MCF 10A (cell line): ENCODE measurements around the gene OBSCN. TPM values are rescaled to one million over a fixed set of nuclear protein-coding genes. Genes with fewer than 3 reads are reported as not detected.

Experiments used
- BruUV-seq: library from RNA; stranded (reverse); fragments of 400-500 nt; replicated peaks from 2 replicates; lab custom pipeline; 2021; lab: Mats Ljungman, UMichigan
- CTCF ChIA-PET: fragments of 300-600 bp; sonication (Branson Sonifier 250); formaldehyde crosslinking; extraction: SDS; loops from one replicate; lab custom pipeline; 2021; ENCODE audit warnings: antibody characterized with exemption, inconsistent platforms; lab: Yijun Ruan, JAX
- POLR2A ChIA-PET: fragments of 300-600, 350-650 bp; sonication (Branson Sonifier 250); formaldehyde crosslinking; extraction: SDS; loops from one replicate; lab custom pipeline; 2020; ENCODE audit warnings: antibody characterized with exemption, inconsistent platforms; lab: Yijun Ruan, JAX
- DNase-seq: peaks from one replicate; pipeline ENCODE4 v3.0.0-alpha.2; 2018; ENCODE audit not compliant: unreplicated experiment
- H3K27ac Mint-ChIP-seq: one replicate; pipeline ENCODE4 v1.8.0; 2022; ENCODE audit warnings: mild to moderate bottlenecking, low read depth, mixed read lengths; ENCODE audit not compliant: unreplicated experiment
- H3K27me3 Mint-ChIP-seq: one replicate; pipeline ENCODE4 v1.8.0; 2022; ENCODE audit warnings: mixed read lengths; ENCODE audit not compliant: insufficient read depth, unreplicated experiment
- H3K36me3 Mint-ChIP-seq: one replicate; pipeline ENCODE4 v1.8.0; 2022; ENCODE audit warnings: mild to moderate bottlenecking, moderate library complexity, mixed read lengths; ENCODE audit not compliant: insufficient read depth, unreplicated experiment
- H3K4me1 Mint-ChIP-seq: one replicate; pipeline ENCODE4 v1.8.0; 2022; ENCODE audit warnings: mixed read lengths; ENCODE audit not compliant: insufficient read depth, unreplicated experiment
- H3K4me3 Mint-ChIP-seq: one replicate; pipeline ENCODE4 v1.8.0; 2022; ENCODE audit warnings: mild to moderate bottlenecking, moderate library complexity, mixed read lengths; ENCODE audit not compliant: unreplicated experiment
- H3K9me3 Mint-ChIP-seq: one replicate; pipeline ENCODE4 v1.8.0; 2022; ENCODE audit warnings: mixed read lengths; ENCODE audit not compliant: unreplicated experiment
- intact Hi-C: fragments of 100-400 bp; cut with micrococcal nuclease; formaldehyde crosslinking; loops from 2 replicates; pipeline ENCODE4 v1.14.1; 2022
- total RNA-seq: library from RNA; stranded (reverse); gene quantifications from 2 replicates; pipeline ENCODE4 v1.2.3, GENCODE V29; 2022
- TF ChIP-seq, protein P1 (sequence below): fragments of 200-600 bp; IDR thresholded peaks from one replicate; pipeline ENCODE4 v1.8.0; 2022; ENCODE audit warnings: antibody characterized with exemption, mild to moderate bottlenecking; ENCODE audit not compliant: unreplicated experiment

The OBSCN gene
- total RNA-seq, 1 experiment from 2014 or later, result 22.6 TPM

DNA sequence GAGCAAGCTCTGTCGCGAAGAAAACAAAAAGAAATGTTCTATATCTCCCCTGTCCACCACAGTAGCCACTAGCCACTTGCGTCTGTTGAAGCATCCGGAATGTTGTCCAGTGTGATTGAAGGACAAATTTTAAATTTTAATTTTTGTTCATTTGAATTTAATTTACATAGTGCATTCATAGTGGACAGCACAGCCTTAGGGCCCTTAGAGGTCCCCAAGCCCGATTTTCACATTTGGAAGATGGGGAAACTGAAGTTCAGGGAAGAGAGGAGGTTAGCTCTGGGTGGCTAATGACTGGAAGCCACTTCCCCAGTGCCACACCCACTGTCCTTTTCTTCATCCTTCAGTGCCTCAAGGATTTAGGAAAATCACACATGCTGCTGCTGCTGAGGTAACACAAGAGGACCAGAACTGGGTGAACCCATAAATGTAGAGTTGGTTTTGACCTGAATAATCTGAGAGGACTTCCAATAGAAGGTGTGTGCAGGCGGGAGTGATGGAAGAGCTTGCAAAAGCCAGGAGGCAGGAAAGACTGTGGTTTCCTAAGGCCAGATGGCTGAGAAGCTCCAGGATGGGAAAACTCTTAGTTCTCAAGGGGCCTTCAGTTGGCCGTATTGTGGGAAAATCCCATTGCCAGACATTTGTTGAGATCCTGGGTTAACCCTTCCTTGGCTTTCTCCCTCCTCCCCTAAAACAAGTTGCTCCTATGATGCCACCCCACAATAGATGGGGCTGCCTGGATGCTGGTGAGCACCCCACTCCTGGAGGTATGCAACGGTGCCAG, 149.2 kb downstream of the OBSCN start:
- BruUV-seq, result no TSS peak
- POLR2A ChIA-PET, result no interaction called here
- TF ChIP-seq, protein P1, sequence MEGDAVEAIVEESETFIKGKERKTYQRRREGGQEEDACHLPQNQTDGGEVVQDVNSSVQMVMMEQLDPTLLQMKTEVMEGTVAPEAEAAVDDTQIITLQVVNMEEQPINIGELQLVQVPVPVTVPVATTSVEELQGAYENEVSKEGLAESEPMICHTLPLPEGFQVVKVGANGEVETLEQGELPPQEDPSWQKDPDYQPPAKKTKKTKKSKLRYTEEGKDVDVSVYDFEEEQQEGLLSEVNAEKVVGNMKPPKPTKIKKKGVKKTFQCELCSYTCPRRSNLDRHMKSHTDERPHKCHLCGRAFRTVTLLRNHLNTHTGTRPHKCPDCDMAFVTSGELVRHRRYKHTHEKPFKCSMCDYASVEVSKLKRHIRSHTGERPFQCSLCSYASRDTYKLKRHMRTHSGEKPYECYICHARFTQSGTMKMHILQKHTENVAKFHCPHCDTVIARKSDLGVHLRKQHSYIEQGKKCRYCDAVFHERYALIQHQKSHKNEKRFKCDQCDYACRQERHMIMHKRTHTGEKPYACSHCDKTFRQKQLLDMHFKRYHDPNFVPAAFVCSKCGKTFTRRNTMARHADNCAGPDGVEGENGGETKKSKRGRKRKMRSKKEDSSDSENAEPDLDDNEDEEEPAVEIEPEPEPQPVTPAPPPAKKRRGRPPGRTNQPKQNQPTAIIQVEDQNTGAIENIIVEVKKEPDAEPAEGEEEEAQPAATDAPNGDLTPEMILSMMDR, result no peak
- H3K27ac Mint-ChIP-seq, result no peak overlapping the region
- DNase-seq, result no peak
- no peak overlapping the region for H3K4me3 Mint-ChIP-seq
- H3K27me3 Mint-ChIP-seq, result no peaks in the 10 kb centered on the region
- no peaks in the 10 kb centered on the region for H3K9me3 Mint-ChIP-seq
- CTCF ChIA-PET, result interaction anchor here (1.0 kb wide), 1 partner anchor 33 kb away, joined by 4 read pairs; no protein-coding TSS in a partner anchor
- H3K36me3 Mint-ChIP-seq, result no peaks in the 10 kb centered on the region
- intact Hi-C loops, result no loop called here
- no peaks in the 10 kb centered on the region for H3K4me1 Mint-ChIP-seq

DNA sequence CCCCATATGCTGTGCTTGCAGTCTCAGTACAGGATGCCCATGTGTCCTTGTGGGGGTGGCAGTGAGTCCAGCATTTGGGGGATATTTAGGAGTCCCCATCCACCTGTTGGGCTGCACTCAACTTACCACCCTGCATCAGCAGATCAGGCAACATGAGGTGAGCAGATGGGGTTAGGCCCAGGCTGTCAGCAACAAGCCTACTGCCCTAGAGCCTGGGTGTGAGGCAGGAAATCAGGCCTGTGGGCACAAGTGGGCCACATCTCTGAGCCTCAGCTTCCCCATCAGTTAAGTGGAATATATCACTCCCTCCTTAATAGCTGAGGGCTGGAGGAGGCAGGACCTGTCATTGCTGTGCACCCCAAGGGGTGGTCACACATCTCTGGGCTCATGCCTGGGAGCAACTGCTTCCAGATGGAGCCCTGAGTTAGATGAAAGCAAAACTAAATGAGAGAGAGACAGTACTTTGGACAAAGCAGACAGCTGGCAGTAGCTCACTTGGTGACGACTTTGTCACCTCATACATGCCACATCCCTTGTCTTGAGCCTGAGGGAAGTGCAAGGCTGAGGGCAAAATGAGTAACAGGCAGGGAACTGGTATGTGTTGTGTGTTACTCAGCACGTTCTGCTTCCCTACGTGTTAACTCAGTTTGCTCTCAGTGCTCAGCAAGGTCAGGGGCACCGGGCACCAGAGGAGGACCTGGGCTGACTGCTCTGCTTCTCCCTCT, 150.4 kb downstream of the OBSCN start:
- no peak for DNase-seq
- TF ChIP-seq, protein P1, result no peak
- BruUV-seq, result no TSS peak
- Mint-ChIP-seq H3K27me3 (no peaks in the 10 kb centered on the region), H3K27ac (no peak overlapping the region), H3K36me3 (no peaks in the 10 kb centered on the region), H3K9me3 (no peaks in the 10 kb centered on the region), H3K4me3 (no peak overlapping the region), H3K4me1 (no peaks in the 10 kb centered on the region)
- ChIA-PET CTCF (no interaction called here), POLR2A (interaction anchor here (0.7 kb wide), 1 partner anchor 180 kb away, joined by 3 read pairs; no protein-coding TSS in a partner anchor)
- intact Hi-C loops, result no loop called here

DNA sequence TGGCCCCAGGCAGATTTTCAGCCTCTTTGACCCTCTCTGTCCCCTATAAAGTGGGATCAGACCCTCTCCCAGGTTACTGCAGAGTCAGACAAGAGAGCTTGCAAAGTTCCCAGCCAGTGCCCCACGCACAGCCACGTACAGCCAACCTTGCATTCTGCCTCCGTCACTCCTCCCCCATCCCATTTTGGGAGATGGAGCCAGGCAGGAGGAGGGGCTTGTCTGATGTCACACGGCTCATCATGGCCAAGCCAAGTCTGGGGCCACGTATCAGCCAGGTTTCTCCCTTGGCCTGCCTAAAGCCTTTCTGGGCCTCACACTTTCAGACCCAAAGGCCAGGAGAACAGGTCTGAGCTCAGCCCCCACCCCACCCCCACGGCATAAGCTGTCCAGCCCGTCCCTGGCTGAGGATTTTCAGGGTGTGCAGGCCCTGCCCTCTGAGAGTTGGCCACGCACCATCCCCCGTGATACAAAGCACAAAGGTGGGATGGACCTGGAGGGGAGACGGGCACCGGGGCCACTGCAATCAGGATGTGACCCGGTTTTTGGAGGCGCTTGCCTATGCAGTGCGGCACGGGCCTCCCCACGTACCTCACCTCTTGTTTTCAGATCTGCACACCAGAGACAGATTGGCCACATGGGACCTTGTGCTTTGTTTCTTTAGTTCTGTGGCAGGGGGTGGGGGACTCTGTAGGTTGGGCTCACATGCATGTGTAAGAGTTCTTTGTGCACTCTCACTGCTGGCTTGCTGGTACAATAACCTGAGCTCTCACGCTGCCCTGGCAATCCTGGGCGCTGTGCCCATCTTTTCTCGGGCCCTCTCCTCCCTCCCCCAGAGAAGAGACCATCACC, 151.1 kb downstream of the OBSCN start:
- TF ChIP-seq, protein P1, result no peak
- Mint-ChIP-seq H3K36me3 (no peaks in the 10 kb centered on the region), H3K27me3 (no peaks in the 10 kb centered on the region), H3K4me1 (no peaks in the 10 kb centered on the region), H3K9me3 (no peaks in the 10 kb centered on the region), H3K27ac (no peak overlapping the region), H3K4me3 (no peak overlapping the region)
- intact Hi-C loops, result no loop called here
- BruUV-seq, result no TSS peak
- ChIA-PET POLR2A (interaction anchor here (0.7 kb wide), 1 partner anchor 180 kb away, joined by 3 read pairs; no protein-coding TSS in a partner anchor), CTCF (no interaction called here)
- DNase-seq, result no peak
